NCI-H2171 treated with DMSO at 0.1 percent for 48 hours (cell line): ENCODE results near the gene CPSF4.
"Not testable (repeated sequence)": the region's sequence is repeated elsewhere in the genome, so short reads cannot be mapped to it uniquely, and the experiment has no call there.

Experiments used
- DNase-seq: peaks from one replicate; lab custom pipeline; 2025; lab: John Stamatoyannopoulos, UW

Gene CPSF4

GRCh38 chr7:99408379-99409191 lies 30.2 kb upstream of the CPSF4 start, which contains the start of the genes BUD31 and PDAP1:
Gene BUD31 (plus strand): TSS chr7:99408969. CDS start chr7:99411093, 2,124 bp downstream.
Gene PDAP1 (minus strand): TSS chr7:99408597. CDS start chr7:99408548, 49 bp downstream.
- peak; percentile 94 for DNase-seq

- DNase-seq = no peak
Measured at GRCh38 chr7:99409192-99409572, 29.6 kb upstream of the CPSF4 start.

- DNase-seq = no peak
Measured at GRCh38 chr7:99409806-99410205, 28.9 kb upstream of the CPSF4 start.

- DNase-seq = no peak
Measured at GRCh38 chr7:99410635-99411034, 28.1 kb upstream of the CPSF4 start.

GRCh38 chr7:99415513-99416127 lies 23.1 kb upstream of the CPSF4 start:
- DNase-seq = not testable (repeated sequence)

GRCh38 chr7:99418260-99418659 lies 20.5 kb upstream of the CPSF4 start:
- no peak for DNase-seq

GRCh38 chr7:99419323-99420021 lies 19.3 kb upstream of the CPSF4 start:
- DNase-seq = no peak

GRCh38 chr7:99420213-99420612 lies 18.5 kb upstream of the CPSF4 start:
- no peak for DNase-seq

GRCh38 chr7:99420986-99421385 lies 17.8 kb upstream of the CPSF4 start:
- no peak for DNase-seq

GRCh38 chr7:99422186-99422585 lies 16.6 kb upstream of the CPSF4 start:
- no peak for DNase-seq

GRCh38 chr7:99422625-99423024 lies 16.1 kb upstream of the CPSF4 start:
- peak; percentile 60 for DNase-seq

GRCh38 chr7:99424932-99425730 lies 13.6 kb upstream of the CPSF4 start:
- DNase-seq = no peak

- DNase-seq = no peak
Measured at GRCh38 chr7:99428972-99429566, 9.7 kb upstream of the CPSF4 start.

- DNase-seq = no peak
Measured at GRCh38 chr7:99429756-99430155, 9.0 kb upstream of the CPSF4 start.

- not testable (repeated sequence) for DNase-seq
Measured at GRCh38 chr7:99431756-99432540, 6.8 kb upstream of the CPSF4 start.

GRCh38 chr7:99433158-99433557 lies 5.6 kb upstream of the CPSF4 start:
- no peak for DNase-seq

GRCh38 chr7:99437946-99438572 lies 684 bp upstream of the CPSF4 start:
- DNase-seq = no peak

- no peak for DNase-seq
Measured at GRCh38 chr7:99440195-99440594, 1.5 kb downstream of the CPSF4 start.

GRCh38 chr7:99446096-99446495 lies 7.4 kb downstream of the CPSF4 start:
- DNase-seq = no peak

GRCh38 chr7:99447943-99448342 lies 9.2 kb downstream of the CPSF4 start:
- no peak for DNase-seq
